NCI-H2029 (cell line): Measurements from ENCODE around the gene LGR4.

Experiments
- DNase-seq: peaks from one replicate; lab custom pipeline; 2025; lab: John Stamatoyannopoulos, UW

Gene LGR4

DNA sequence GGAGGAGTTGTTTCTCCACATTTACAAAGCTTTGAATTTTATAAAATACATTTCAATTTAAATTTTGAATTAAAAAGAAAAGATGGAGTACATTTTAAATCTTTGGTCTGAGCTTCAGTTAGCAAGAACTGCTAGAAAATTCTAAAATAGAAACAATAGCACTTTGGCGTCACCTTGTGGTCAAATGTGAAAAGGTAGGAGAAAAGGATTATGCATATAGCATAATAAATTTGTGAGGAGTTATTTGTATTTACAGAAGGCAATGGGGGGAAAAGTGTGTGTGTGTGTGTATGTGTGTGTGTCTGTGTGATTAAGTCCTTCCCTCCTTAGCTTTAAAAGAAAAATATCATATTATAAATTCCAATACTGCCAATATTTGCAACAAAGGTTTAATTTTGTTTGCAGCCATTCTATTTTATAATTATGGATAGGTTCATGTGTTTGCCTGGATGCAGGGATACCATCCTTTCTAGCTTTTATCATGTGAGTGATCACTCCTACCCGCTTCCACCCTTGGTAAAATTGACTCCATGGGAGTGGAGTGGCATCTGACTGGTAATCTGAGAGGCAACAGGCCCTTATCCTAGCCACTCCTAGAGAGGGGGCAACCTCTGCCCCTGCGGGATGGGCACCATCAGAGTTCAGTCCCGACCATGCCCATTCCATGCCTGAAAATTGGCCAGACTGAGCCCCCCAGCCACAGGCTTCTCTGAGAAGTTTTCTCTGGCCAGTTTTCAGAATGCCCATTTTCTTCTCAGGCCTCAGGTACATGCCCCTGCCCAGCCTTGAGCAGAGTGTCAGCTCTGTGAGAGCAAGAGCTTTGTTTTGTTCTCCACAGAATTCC, 13.6 kb upstream of the LGR4 start:
- DNase-seq, result peak; percentile 32

- DNase-seq, result no peak
Observed at GRCh38 chr11:27482793-27483192, 10.2 kb upstream of the LGR4 start.

- DNase-seq, result no peak
Observed at GRCh38 chr11:27481992-27482391, 9.4 kb upstream of the LGR4 start.

DNA sequence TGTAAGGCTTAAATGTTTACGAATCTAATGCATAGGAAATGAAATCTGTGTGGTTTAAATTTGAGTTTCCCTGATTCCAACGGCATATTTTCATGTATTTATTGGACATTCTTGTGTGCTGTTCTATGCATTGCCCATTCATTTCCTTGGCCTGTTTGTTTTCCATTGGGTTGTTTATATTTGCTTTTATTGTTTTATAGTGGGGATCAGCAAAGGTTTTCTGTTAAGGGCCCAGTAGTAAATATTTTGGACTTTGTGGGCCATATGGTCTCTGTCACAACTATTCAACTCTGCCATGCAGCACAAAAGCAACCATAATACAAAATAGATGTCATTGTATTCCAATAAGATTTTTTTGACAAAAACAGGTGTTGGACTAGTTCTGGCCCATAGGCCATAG, 5.2 kb upstream of the LGR4 start:
- DNase-seq, result no peak

- no peak for DNase-seq
Observed at GRCh38 chr11:27477243-27477642, 4.7 kb upstream of the LGR4 start.

GRCh38 chr11:27475622-27476021, 3.0 kb upstream of the LGR4 start:
- no peak for DNase-seq

- DNase-seq, result no peak
Observed at GRCh38 chr11:27473017-27473406, 422 bp upstream of the LGR4 start.

- peak; percentile 15 for DNase-seq
Observed at GRCh38 chr11:27471589-27472397, 797 bp downstream of the LGR4 start.

GRCh38 chr11:27470826-27471588, 1.6 kb downstream of the LGR4 start:
- DNase-seq, result no peak

- no peak for DNase-seq
Observed at GRCh38 chr11:27470166-27470565, 2.4 kb downstream of the LGR4 start.

- no peak for DNase-seq
Observed at GRCh38 chr11:27468995-27469695, 3.4 kb downstream of the LGR4 start.

- no peak for DNase-seq
Observed at GRCh38 chr11:27468209-27468994, 4.2 kb downstream of the LGR4 start.

DNA sequence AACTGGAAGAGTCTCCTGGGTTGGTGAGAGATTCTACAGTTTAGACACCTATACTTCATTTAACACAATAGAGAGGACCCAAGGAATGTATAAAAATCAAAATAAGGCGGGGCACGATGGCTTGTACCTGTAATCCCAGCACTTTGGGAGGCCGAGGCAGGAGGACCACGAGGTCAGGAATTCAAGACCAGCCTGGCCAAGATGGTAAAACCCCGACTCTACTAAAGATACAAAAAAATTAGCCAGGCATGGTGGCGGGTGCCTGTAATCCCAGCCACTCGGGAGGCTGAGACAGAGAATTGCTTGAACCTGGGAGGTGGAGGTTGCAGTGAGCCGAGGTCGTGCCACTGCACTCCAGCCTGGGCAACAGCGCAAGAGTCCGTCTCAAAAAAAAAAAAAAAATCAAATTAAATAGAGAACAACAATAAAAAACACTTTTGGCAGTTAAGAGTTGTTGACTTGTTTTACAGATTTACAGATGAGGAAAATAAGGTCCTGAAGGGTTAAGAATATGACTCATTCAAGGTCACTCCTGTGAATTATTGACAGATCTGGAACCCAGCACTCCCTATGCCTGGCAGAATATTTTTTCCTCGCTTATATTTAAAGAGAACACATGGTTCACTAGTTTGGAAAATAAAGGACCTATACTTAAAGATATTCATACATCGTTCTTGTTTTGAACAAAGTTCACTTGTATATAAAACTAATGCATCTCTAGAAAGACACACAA, 5.2 kb downstream of the LGR4 start:
- DNase-seq, result no peak

DNA sequence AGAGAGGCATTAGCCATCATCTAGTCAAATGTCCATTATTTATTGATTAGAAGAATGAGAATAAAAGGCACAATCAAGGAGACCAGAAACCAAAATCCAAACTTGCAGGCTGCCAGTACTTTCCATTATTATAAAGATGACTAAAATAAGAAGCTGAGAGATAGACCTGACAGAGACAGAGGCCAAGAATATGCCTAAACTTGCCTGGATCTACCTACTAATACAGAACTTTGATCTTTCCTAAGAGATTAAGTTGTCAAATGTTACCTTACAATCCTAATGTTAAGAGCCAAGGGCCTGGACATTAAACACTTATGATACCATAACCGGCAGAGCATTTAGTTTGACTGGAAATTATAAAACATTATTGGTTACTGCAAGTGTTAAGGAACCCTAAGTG, 6.2 kb downstream of the LGR4 start:
- no peak for DNase-seq

- DNase-seq, result no peak
Observed at GRCh38 chr11:27465629-27466028, 7.0 kb downstream of the LGR4 start.

GRCh38 chr11:27464909-27465308, 7.7 kb downstream of the LGR4 start:
- DNase-seq, result no peak

GRCh38 chr11:27464289-27464696, 8.3 kb downstream of the LGR4 start:
- DNase-seq, result no peak

DNA sequence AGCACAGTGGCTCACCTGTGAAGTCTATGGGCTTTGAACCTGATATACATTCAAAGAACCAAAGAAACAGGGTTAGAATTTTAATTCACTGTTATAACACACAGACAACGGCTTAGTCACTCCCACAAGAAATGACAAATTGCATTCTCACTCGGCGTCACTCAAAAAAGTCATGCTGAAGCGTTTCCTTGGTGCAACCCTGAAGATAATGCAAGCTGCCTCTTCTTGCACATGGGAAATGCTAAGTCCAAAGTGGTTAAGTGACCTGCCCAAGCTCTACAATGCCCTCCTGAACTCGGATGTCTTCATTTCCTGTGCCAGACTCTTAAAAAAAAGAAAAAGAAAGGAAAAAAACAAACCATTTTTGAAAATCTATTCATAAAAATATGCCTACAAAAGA, 10.0 kb downstream of the LGR4 start:
- no peak for DNase-seq

DNA sequence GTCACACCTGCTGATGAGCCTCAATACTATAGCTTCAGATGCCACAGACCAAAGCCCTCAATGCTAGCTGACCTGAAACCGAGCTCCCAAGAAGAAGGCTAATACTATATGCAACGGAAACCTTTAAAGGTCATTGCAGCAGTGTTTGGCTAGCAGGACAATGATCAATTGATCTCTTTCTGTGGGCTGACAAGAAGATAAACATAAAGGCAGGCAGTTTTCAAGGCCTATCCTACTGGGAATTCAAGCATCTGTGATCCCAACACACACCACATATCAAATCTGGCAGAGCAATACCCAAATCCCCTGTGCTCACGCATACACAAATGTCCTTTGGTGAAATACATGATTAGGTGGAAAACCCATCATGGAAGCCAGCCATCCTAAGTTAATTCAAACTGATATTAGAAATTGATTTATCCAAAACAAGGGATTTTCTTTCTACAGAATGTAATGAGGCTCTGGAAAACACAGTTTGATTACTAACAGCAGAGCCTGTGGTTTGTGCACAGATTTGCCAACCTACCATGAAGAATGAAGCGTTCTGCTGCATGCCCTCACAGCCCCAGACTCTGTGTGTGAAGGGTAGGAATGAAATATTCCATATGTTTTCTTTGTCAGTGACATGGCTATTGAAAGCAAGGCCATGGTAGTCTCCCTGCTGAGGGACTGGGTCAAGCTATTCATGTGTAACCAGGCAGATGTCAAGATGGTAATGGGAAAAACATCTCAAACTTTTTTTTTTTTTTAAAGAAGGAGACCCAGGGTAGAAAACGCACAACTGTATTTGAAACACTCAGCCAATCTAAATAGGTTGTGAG, 12.2 kb downstream of the LGR4 start:
- DNase-seq, result no peak

GRCh38 chr11:27459191-27459590, 13.4 kb downstream of the LGR4 start:
- no peak for DNase-seq
